Large intestine (tissue), 3 donors: ENCODE data around the gene FYCO1. TPM values are rescaled to one million over a fixed set of nuclear protein-coding genes. Genes with fewer than 3 reads are reported as not detected.

Experiments
- DNase-seq, 2 donors: peaks; one replicate each; pipeline versions ENCODE4 v3.0.0 to v3.0.0-alpha.2; 2013
- H3K27ac ChIP-seq: one replicate; pipeline ENCODE4 v1.5.1; 2013; ENCODE audit warnings: low read length
- H3K27me3 ChIP-seq: 2 replicates; pipeline ENCODE4 v1.6.1; 2013; ENCODE audit warnings: low read length; ENCODE audit not compliant: control insufficient read depth, insufficient read depth
- H3K36me3 ChIP-seq: 2 replicates; pipeline ENCODE4 v1.6.1; 2013; ENCODE audit warnings: low read length; ENCODE audit not compliant: control insufficient read depth, insufficient read depth
- H3K4me1 ChIP-seq: one replicate; pipeline ENCODE4 v1.6.1; 2013; ENCODE audit warnings: low read length; ENCODE audit not compliant: control insufficient read depth, insufficient read depth
- H3K4me3 ChIP-seq: one replicate; pipeline ENCODE4 v1.5.1; 2013; ENCODE audit warnings: low read length
- H3K9me3 ChIP-seq: one replicate; pipeline ENCODE4 v1.6.1; 2013; ENCODE audit warnings: mild to moderate bottlenecking, low read depth, low read length, moderate library complexity; ENCODE audit not compliant: control insufficient read depth
- WGBS: methylation state at CpG from one replicate; pipeline ENCODE4 v1.1.5; 2013; ENCODE audit warnings: low lambda C conversion rate; ENCODE audit not compliant: insufficient coverage; 5-methylcytosine and 5-hydroxymethylcytosine counted together
- polyA plus RNA-seq: library from polyadenylated mRNA; unstranded; fragments of 120-200 nt; gene quantifications from one replicate; pipeline ENCODE4 v1.2.1, GENCODE V29; 2013

The FYCO1 gene
- polyA plus RNA-seq, 1 donor = 19.6 TPM

DNA sequence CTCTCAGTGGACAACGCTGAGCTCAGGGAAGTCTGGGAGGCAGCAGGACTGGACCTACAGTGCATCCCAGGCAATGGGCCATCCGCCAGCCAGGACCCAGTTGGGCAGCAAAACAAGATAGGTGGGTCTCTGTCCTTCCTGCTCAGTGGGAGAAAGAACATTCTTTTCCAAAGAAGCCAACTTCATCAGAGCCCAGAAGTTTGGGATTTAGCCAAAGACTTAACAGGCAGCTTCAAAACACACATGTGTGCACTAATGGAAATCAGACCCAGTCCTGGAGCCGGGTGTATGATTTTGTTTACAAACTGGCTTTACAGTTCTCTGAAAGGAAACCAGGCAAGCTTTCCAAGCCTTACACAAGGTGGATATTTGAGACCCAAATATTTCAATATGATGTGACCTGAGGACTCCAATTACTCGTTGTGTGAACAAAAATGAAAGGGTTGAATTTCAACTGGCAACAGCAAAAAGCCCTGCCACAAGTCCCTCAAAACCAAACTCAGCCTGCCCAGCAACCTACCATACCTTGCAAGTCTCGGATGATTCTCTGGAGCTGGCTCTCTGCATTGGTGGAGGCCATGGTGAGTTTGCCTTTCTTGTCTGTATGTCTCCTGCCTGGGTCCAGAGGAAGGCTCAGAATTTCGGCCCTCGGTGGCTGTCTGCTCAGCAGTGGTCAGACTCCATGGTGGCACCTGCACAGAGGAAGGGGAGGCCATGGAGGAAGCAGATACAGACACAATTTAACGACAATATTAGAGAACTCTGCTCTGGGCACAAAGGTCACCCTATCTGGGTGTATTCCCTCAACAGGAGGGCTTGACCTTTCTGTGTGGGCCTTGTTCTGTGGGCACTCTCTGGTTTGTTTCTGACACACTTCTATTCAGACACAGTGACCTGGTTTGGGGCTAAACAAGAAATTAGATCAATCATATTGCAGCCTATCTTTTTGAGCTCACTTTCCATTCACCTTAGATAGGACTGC lies 11.0 kb downstream of the FYCO1 start:
- Histone ChIP-seq H3K4me1 (peaks cover 45% of the 10 kb centered on the region), H3K27me3 (no peaks in the 10 kb centered on the region), H3K36me3 (peaks cover 46% of the 10 kb centered on the region), H3K27ac (peak overlapping the region; percentile 3), H3K9me3 (no peaks in the 10 kb centered on the region), H3K4me3 (no peak overlapping the region)
- no peak for DNase-seq
- WGBS = no CpG with 5 or more reads among the region's 8 CpGs

- no peak overlapping the region for H3K27ac ChIP-seq
- 100% methylated on average over 1 of the region's 3 CpGs for WGBS
- H3K4me1 ChIP-seq = peaks cover 41% of the 10 kb centered on the region
Observed at GRCh38 chr3:45983770-45984169, 11.9 kb downstream of the FYCO1 start.

GRCh38 chr3:45981346-45982074 lies 14.1 kb downstream of the FYCO1 start:
- no CpG with 5 or more reads among the region's 2 CpGs for WGBS
- Histone ChIP-seq H3K36me3 (peaks cover 73% of the 10 kb centered on the region), H3K4me1 (peaks cover 23% of the 10 kb centered on the region), H3K27me3 (no peaks in the 10 kb centered on the region), H3K4me3 (no peak overlapping the region), H3K9me3 (no peaks in the 10 kb centered on the region), H3K27ac (no peak overlapping the region)
- no peak for DNase-seq

More at GRCh38 chr3:45983770-45984169, 11.9 kb downstream of the FYCO1 start:
- H3K4me3 ChIP-seq = no peak overlapping the region
- H3K27me3 ChIP-seq = no peaks in the 10 kb centered on the region
- H3K9me3 ChIP-seq = no peaks in the 10 kb centered on the region
- DNase-seq = no peak
- H3K36me3 ChIP-seq = peaks cover 53% of the 10 kb centered on the region

- H3K36me3 ChIP-seq = peaks cover 80% of the 10 kb centered on the region
- H3K27me3 ChIP-seq = no peaks in the 10 kb centered on the region
- WGBS = no CpG with 5 or more reads among the region's 2 CpGs
Observed at GRCh38 chr3:45980819-45981218, 14.8 kb downstream of the FYCO1 start.

DNA sequence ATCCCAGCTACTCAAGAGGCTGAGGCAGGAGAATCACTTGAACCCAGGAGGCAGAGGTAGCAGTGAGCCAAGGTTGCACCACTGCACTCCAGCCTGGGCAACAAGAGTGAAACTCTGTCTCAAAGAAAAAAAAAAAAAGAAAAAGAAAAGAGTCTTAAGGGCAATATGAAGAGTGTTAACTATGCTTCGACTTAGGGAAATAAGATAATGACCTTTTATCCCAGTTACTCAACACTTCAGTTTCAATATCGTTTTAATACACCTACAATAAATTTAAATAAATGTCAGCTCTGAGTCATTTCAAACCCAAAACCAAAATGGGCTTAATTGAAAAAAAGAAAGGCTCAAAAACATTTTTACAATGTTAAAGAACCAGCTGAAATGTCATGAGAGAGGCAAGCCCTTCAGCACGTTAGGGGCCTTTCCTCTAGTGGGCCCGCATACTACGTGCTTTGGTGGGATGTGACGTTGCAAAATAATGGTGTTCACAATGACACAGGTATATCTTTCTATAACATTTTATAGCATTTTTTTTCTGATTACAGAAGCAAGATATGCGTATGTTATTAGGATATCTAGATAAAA lies 15.3 kb downstream of the FYCO1 start:
- H3K27me3 ChIP-seq = no peaks in the 10 kb centered on the region
- H3K36me3 ChIP-seq = peaks cover 85% of the 10 kb centered on the region
- no peak overlapping the region for H3K27ac ChIP-seq
- no peak for DNase-seq
- no peaks in the 10 kb centered on the region for H3K9me3 ChIP-seq
- 100% methylated on average over 3 of the region's 7 CpGs for WGBS
- peaks cover 13% of the 10 kb centered on the region for H3K4me1 ChIP-seq
- H3K4me3 ChIP-seq = no peak overlapping the region

More at GRCh38 chr3:45980819-45981218, 14.8 kb downstream of the FYCO1 start:
- Histone ChIP-seq H3K27ac (no peak overlapping the region), H3K4me3 (no peak overlapping the region), H3K4me1 (peaks cover 17% of the 10 kb centered on the region), H3K9me3 (no peaks in the 10 kb centered on the region)
- no peak for DNase-seq

- H3K4me3 ChIP-seq = no peak overlapping the region
- no peak for DNase-seq
- H3K27ac ChIP-seq = no peak overlapping the region
- no peaks in the 10 kb centered on the region for H3K27me3 ChIP-seq
- peaks cover 5% of the 10 kb centered on the region for H3K4me1 ChIP-seq
- H3K9me3 ChIP-seq = no peaks in the 10 kb centered on the region
- WGBS = no CpG with 5 or more reads among the region's 4 CpGs
- H3K36me3 ChIP-seq = peaks cover 92% of the 10 kb centered on the region
Observed at GRCh38 chr3:45979378-45979777, 16.2 kb downstream of the FYCO1 start.

DNA sequence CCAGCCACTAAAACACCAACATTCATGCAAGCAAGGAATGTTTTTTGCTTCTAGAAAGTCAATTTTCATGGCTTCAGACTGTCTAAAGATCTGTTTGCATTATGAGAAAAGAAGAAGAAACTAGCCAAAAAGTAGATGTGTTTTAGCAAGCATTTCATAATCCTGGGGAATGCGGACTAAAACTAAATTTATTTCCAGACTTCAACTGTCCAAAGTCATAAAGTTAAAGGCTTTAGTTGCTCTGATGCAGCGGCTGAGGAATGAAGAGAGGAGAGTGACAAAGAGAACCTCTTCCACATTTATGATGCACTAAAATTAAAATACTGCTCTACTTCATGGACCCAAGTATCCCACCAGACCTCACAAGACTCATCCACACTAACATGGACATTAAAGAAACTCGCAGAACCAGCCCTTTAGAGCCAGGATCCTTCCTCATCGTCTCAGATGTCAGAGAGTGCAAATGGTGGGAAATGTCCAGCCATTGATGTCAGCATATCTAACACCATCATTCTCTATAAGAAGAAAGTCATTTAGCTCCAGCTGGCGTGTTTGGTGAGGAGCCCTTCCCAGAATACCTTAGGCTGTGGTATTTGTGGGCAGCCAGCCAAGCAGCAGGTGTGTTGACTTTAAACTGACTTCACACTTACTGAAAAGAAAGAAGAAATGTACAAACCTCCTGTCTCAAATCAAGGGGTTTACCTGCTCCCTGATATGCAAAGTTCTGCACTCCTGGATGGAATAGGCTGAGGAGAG lies 17.4 kb downstream of the FYCO1 start:
- peak in 1 of 2 donors; percentile 55 for DNase-seq
- Histone ChIP-seq H3K27me3 (no peaks in the 10 kb centered on the region), H3K9me3 (no peaks in the 10 kb centered on the region), H3K27ac (no peak overlapping the region), H3K4me3 (no peak overlapping the region), H3K4me1 (no peaks in the 10 kb centered on the region), H3K36me3 (peaks cover 86% of the 10 kb centered on the region)
- WGBS = 100% methylated on average over 2 of the region's 5 CpGs

DNA sequence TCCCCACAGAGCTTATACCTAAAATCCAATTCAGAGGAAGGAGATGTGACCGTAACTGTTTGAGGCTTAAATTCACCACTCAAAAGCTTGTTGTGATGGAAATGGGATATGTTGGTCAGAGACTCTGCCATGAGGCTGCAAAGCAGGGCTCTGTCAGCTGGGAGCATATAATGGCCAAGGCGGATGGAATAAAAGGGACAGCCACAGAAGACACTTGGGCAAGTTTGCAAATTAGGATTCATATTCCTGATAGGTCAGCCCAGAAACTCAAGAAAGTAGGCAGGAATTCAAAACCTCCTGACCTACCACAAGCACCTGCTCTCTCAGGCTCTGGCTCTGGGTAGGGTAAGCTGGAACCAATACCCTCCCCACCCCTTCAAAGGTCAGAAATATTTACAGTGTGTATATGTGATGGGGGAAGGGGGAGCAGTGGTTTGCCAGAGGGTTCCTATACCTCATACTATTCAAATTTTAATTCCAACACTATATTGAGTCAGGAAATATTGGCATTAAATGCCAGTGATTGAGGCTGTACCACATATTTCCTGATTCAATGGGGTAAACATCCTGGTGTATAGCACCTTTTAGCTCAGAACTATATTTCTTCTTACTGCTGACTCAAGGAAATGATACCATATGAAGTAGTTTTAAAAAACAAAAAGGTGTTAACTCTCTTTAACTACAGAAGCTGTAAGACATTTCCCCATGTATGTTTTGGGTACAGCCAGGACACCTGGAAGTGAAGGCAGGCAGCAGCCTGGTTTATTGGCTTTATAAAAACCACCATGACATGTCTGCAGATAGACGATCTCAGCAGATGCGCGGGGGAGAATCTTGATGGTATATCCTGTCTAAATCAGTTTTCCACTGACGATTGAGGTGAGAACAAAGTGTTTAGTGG lies 19.2 kb downstream of the FYCO1 start:
- Histone ChIP-seq H3K4me3 (no peak overlapping the region), H3K4me1 (no peaks in the 10 kb centered on the region), H3K36me3 (peaks cover 79% of the 10 kb centered on the region), H3K9me3 (no peaks in the 10 kb centered on the region), H3K27ac (no peak overlapping the region), H3K27me3 (no peaks in the 10 kb centered on the region)
- WGBS = no CpG with 5 or more reads among the region's 6 CpGs
- DNase-seq = no peak

- no peaks in the 10 kb centered on the region for H3K4me1 ChIP-seq
- WGBS = no CpG with 5 or more reads among the region's 5 CpGs
- H3K27me3 ChIP-seq = no peaks in the 10 kb centered on the region
- no peaks in the 10 kb centered on the region for H3K9me3 ChIP-seq
- no peak overlapping the region for H3K4me3 ChIP-seq
- DNase-seq = no peak
- H3K36me3 ChIP-seq = peaks cover 73% of the 10 kb centered on the region
- H3K27ac ChIP-seq = no peak overlapping the region
Observed at GRCh38 chr3:45975686-45976085, 19.9 kb downstream of the FYCO1 start.
